NCI-H510A (cell line): ENCODE results near the gene PLEKHA6.

Experiments
- DNase-seq: peaks from one replicate; lab custom pipeline; 2025; lab: John Stamatoyannopoulos, UW

The PLEKHA6 gene

GRCh38 chr1:204186597-204186996 lies 173.1 kb downstream of the PLEKHA6 start:
- no peak for DNase-seq

GRCh38 chr1:204181116-204181515 lies 178.6 kb downstream of the PLEKHA6 start:
- DNase-seq = no peak

- peak; percentile 23 for DNase-seq
These were observed 179.6 kb downstream of the PLEKHA6 start for GRCh38 chr1:204180133-204180532.

GRCh38 chr1:204178487-204179281 lies 181.0 kb downstream of the PLEKHA6 start:
- no peak for DNase-seq

- no peak for DNase-seq
These were observed 182.6 kb downstream of the PLEKHA6 start for GRCh38 chr1:204177133-204177532.

- no peak for DNase-seq
These were observed 183.7 kb downstream of the PLEKHA6 start for GRCh38 chr1:204176049-204176448.

GRCh38 chr1:204174958-204175357 lies 184.8 kb downstream of the PLEKHA6 start:
- DNase-seq = no peak

- DNase-seq = no peak
These were observed 187.2 kb downstream of the PLEKHA6 start for GRCh38 chr1:204172404-204173029.

GRCh38 chr1:204171751-204172178 lies 188.0 kb downstream of the PLEKHA6 start:
- DNase-seq = no peak

GRCh38 chr1:204170494-204171155 lies 189.1 kb downstream of the PLEKHA6 start:
- DNase-seq = no peak

GRCh38 chr1:204169858-204170257 lies 189.9 kb downstream of the PLEKHA6 start:
- DNase-seq = no peak
